Measurements from ENCODE around the gene ZBTB40. TPM values are rescaled to one million over a fixed set of nuclear protein-coding genes. Genes with fewer than 3 reads are reported as not detected.

ZBTB40 gene
- total and polyA plus RNA-seq, 9 of the 15 experiments (the other 6 are each of a cell fraction or from before 2014, with no cell fraction given), result 2.6 to 26.0 (median 18.8) TPM

- Histone ChIP-seq H3K4me1 (replicated peaks in 1 of 2; ENCODE audit: control insufficient read depth in 2 of 2, insufficient read depth in 2 of 2, low read length in 2 of 2) (peaks cover 0 to 6% of the 10 kb centered on the region in 2 experiments; a peak in 1 of 5 replicates), H3K4me3 (no peak overlapping the region), H3K79me2 (ENCODE audit: control insufficient read depth, insufficient read depth, low read length) (no peaks in the 10 kb centered on the region), H3K9ac (ENCODE audit: insufficient read depth in 1 of 2, low read depth in 2 of 2, low read length in 2 of 2) (no peak overlapping the region), H2AFZ (ENCODE audit: low read depth, low read length) (no peak overlapping the region), H3K36me3 (ENCODE audit: control insufficient read depth, insufficient read depth, low read length) (no peaks in the 10 kb centered on the region), H4K20me1 (replicated peaks; ENCODE audit: control insufficient read depth, insufficient read depth, low read length) (peaks cover 35% of the 10 kb centered on the region), H3K27me3 (ENCODE audit: control insufficient read depth in 2 of 2, insufficient read depth in 2 of 2, low read length in 2 of 2) (peaks cover 56 to 95% of the 10 kb centered on the region in 2 experiments), H3K27ac (ENCODE audit: extremely low read depth, low read depth, low read length) (no peak overlapping the region), H3K9me1 (ENCODE audit: control insufficient read depth, insufficient read depth, low read length) (no peaks in the 10 kb centered on the region), H3K4me2 (ENCODE audit: insufficient read depth, low read length) (no peak overlapping the region), H3K9me3 (replicated peaks; ENCODE audit: control insufficient read depth, insufficient read depth, low read depth, low read length) (no peaks in the 10 kb centered on the region)
- WGBS (ENCODE audit: insufficient coverage, low coverage, missing lambda C conversion rate), result 11% methylated on average over 30 of the region's 57 CpGs
- DNase-seq (ENCODE audit: extremely low read depth in 1 of 4, low spot score in 3 of 4) (no peak), FAIRE-seq (no peak), ATAC-seq (no peak)
- TF ChIP-seq YY1 (IDR thresholded peaks at IDR 0.05; ENCODE audit: borderline replicate concordance in 1 of 3, control insufficient read depth in 1 of 3, extremely low read depth in 1 of 3, insufficient read depth in 3 of 3, insufficient read length in 1 of 3, insufficient replicate concordance in 2 of 3, low read depth in 1 of 3, low read length in 2 of 3) (no peak), DPF2 (IDR thresholded peaks at IDR 0.05) (no peak), TAF9B (IDR thresholded peaks at IDR 0.05; ENCODE audit: partially characterized antibody) (no peak), THAP7 (CRISPR knock-in tag; IDR thresholded peaks at IDR 0.05) (no peak), RBM17 (IDR thresholded peaks at IDR 0.05; ENCODE audit: borderline replicate concordance, low read depth, low read length) (no peak), NCOA2 (IDR thresholded peaks at IDR 0.05; ENCODE audit: partially characterized antibody in 2 of 2) (no peak)
- ChIA-PET CTCF (ENCODE audit: low intra/inter-chr PET ratio) (no interaction called here), POLR2A (no interaction called here)
- intact Hi-C loops (cut with micrococcal nuclease) (no loop called here), in situ Hi-C loops (cut with MboI) (no loop called here)
- BruUV-seq (replicated peaks), result no TSS peak
Observed at GRCh38 chr1:22563671-22564602, 112.3 kb downstream of the ZBTB40 start.

All from K562 (cell line).